Activated naive CD8-positive, alpha-beta T cell treated with anti-CD3 and anti-CD28 coated beads for 36 hours (primary cell): ENCODE results near the gene MLH3. TPM values are rescaled to one million over a fixed set of nuclear protein-coding genes. Genes with fewer than 3 reads are reported as not detected.

ENCODE experiments used
- DNase-seq: peaks from one replicate; pipeline ENCODE4 v3.0.0; 2021
- H3K27ac Mint-ChIP-seq: one replicate; pipeline ENCODE4 v1.8.0; 2022; ENCODE audit warnings: mild to moderate bottlenecking, moderate library complexity, mixed read lengths
- H3K27me3 Mint-ChIP-seq: one replicate; pipeline ENCODE4 v1.8.0; 2022; ENCODE audit warnings: mild to moderate bottlenecking, mixed read lengths
- H3K36me3 Mint-ChIP-seq: one replicate; pipeline ENCODE4 v1.8.0; 2021; ENCODE audit warnings: mild to moderate bottlenecking, mixed read lengths
- H3K4me1 Mint-ChIP-seq: one replicate; pipeline ENCODE4 v1.8.0; 2021; ENCODE audit warnings: mixed read lengths
- H3K4me3 Mint-ChIP-seq: one replicate; pipeline ENCODE4 v1.8.0; 2022; ENCODE audit warnings: mild to moderate bottlenecking, moderate library complexity, mixed read lengths
- H3K9me3 Mint-ChIP-seq: one replicate; pipeline ENCODE4 v1.8.0; 2022; ENCODE audit warnings: mixed read lengths
- total RNA-seq, 2 experiments: library from RNA; stranded (reverse); gene quantifications; one replicate each; pipeline ENCODE4 v1.2.3, GENCODE V29; 2021

MLH3 gene
- total RNA-seq: 10 to 100 TPM; 15.5 to 16.7 TPM

DNA sequence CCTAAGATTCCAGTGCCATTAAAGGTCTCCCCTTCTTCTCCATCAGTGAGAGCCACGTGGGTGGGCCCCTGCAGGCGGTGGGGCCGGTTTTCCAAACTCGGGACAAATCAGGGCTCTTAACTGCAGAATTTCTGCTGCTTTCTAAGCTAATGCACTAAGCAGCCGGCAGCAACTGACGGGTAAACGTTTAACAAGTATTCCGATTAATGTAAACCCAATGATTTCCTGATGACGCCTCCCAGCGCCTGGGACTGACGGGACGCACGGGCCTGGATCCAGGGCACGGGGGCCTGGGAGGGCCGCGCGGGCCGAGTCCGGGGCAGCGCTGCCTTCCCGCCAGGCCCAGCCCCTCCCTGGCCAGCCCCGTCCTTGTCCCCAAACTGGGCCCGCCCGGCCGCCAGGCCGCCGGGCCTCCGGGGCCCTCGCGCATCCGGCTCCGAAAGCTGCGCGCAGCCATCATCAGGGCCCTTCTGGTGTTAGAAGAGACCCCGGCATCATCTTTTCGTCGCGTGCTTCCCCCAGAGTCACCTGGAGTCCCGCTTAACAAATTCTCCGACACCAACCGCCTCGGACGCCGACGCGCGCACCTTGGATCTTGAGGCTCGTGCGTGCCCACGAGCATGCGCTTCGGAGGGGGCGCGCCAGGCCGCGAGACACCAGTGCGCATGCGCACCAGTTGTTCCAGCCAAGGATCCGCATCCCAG, at the start of gene MLH3:
Gene MLH3, minus strand, starts transcription at position 616 of the 704 bp plus-strand sequence. CDS start 1,812 bp downstream, outside the sequence.
- Mint-ChIP-seq H3K4me3 (peak within 1 kb of the TSS; percentile 86), H3K36me3 (peaks cover 72% of the 10 kb centered on the region), H3K9me3 (peaks cover 2% of the 10 kb centered on the region)

DNA sequence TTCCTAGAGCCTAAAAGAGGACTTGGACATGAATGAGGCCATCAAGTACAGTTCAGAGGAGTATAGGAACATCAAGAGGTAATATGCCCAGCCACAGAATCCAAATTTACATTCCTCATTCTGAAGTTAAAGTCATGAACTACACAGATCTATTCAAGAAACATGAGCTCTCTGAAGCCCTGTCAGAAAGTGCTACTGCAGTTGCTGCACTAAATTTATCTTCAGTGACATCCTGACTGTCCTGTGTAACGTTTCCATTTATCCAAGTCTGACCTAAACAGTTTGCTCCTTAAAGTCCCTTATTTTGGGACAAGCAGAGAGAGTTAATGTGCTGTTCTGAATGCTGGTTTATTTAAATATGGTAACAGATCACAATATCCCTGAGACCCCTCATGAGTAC, 47.4 kb upstream of the MLH3 start:
- no peak for DNase-seq
- Mint-ChIP-seq H3K9me3 (no peaks in the 10 kb centered on the region), H3K4me1 (no peaks in the 10 kb centered on the region), H3K4me3 (no peak overlapping the region), H3K36me3 (peaks cover 27% of the 10 kb centered on the region), H3K27ac (no peak overlapping the region), H3K27me3 (no peaks in the 10 kb centered on the region)

More for the DNA sequence above, at the start of gene MLH3:
- Mint-ChIP-seq H3K27ac (peak within 1 kb of the TSS; percentile 88), H3K27me3 (peaks cover 5% of the 10 kb centered on the region), H3K4me1 (peaks cover 55% of the 10 kb centered on the region)
- peak; percentile 80 for DNase-seq

DNA sequence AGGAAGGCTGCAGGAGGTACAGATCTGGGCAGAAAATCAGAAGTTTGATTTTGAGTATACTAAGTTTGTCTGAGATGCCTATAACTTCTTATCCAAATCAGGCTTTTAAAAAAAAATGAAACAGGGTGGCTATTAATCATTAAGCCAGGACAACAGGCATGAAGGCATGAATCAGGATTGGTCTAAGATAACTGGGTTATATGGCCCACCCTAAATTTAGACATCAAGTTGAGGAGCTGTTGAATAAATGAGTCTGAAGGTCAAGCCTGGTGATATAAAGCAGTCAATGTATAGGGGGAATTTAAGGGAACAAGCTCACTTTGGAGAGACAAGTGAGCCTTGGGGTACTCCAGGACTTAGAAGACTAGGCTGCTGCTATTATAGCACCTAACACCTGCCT, 46.9 kb upstream of the MLH3 start:
- Mint-ChIP-seq H3K27me3 (no peaks in the 10 kb centered on the region), H3K36me3 (peaks cover 27% of the 10 kb centered on the region), H3K9me3 (no peaks in the 10 kb centered on the region)

DNA sequence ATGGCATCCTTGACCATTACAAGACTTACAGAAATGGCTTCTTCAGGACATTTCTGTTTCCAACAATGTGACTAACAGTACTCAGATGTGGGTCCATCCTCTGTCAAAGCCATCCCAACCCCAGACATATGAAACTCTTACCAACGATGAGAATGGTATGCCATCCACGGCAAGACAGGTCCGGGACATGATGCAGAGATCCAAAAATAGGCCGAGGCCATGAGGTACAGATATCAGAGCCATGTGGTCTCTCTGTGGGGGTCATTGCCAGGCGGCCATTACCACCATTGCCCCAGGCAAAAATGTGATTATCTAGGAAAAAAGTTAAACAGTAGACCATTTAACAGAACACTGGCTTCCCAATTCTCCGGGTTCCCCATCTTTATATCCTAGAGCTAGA, 45.7 kb upstream of the MLH3 start:
- Mint-ChIP-seq H3K4me3 (no peak overlapping the region), H3K27me3 (no peaks in the 10 kb centered on the region), H3K36me3 (peaks cover 23% of the 10 kb centered on the region), H3K27ac (no peak overlapping the region), H3K4me1 (no peaks in the 10 kb centered on the region), H3K9me3 (no peaks in the 10 kb centered on the region)
- DNase-seq: no peak

More for the DNA sequence above, 46.9 kb upstream of the MLH3 start:
- H3K27ac Mint-ChIP-seq: no peak overlapping the region
- no peak for DNase-seq
- H3K4me1 Mint-ChIP-seq: no peaks in the 10 kb centered on the region
- H3K4me3 Mint-ChIP-seq: no peak overlapping the region

DNA sequence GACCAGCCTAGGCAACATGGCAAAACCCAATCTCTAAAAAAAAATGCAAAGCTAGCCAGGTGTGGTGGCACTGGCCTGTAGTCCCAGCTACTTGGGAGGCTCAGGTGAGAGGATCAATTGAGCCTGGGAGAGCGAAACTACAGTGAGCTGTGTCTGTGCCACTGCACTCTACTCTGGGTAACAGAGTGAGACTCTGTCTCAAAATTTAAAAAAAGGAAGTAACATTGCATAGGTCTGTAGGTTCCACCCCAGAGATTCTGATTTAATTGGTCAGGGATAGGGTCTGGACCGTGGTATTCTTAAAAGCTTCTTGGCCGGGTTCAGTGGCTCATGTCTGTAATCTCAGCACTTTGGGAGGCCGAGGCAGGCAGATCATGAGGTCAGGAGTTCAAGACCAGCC, 44.4 kb upstream of the MLH3 start:
- Mint-ChIP-seq H3K4me3 (no peak overlapping the region), H3K4me1 (no peaks in the 10 kb centered on the region), H3K36me3 (peaks cover 20% of the 10 kb centered on the region), H3K27me3 (no peaks in the 10 kb centered on the region), H3K27ac (no peak overlapping the region), H3K9me3 (no peaks in the 10 kb centered on the region)
- no peak for DNase-seq

DNA sequence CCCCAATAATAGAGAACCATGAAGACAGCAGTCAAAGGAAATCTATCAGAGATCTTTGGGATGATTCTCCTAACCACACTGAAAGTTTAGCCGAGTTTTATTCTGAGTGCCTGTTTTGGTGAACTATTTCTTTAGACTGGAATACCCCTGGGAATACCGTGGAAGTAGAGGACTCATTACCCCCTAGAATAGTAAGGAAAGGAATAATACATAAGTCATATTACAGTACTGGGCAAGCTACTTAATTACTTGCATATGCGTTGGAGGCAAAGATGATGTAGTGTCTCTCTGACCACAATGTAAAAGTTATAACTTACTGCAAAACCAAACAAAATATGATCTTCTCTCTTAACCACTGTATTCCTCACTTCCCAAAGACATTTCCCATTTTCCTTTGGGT, 43.6 kb upstream of the MLH3 start:
- Mint-ChIP-seq H3K27me3 (no peaks in the 10 kb centered on the region), H3K4me1 (no peaks in the 10 kb centered on the region), H3K4me3 (no peak overlapping the region), H3K9me3 (no peaks in the 10 kb centered on the region), H3K27ac (no peak overlapping the region), H3K36me3 (peaks cover 20% of the 10 kb centered on the region)
- no peak for DNase-seq

DNA sequence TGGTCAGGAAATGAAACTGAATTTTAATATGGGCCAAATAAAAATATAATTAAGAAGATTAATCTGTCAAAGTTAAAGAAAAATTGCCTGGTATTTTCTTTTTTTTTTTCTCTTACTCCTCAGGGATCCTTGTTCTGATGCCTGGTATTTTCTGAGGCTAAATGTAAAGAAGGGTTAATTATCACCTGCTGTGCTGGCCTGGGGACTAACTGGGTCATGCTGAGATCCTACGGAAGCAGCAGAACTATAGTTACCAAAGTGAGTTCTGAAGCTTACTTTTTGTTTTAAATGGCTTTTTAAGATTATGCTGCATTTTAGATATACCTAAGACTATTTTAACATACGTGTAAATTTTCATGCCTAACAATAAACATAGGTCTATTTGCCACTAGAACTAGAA, 41.4 kb upstream of the MLH3 start:
- Mint-ChIP-seq H3K9me3 (no peaks in the 10 kb centered on the region), H3K4me1 (no peaks in the 10 kb centered on the region), H3K27me3 (no peaks in the 10 kb centered on the region), H3K4me3 (no peak overlapping the region), H3K27ac (no peak overlapping the region), H3K36me3 (peaks cover 13% of the 10 kb centered on the region)
- no peak for DNase-seq

DNA sequence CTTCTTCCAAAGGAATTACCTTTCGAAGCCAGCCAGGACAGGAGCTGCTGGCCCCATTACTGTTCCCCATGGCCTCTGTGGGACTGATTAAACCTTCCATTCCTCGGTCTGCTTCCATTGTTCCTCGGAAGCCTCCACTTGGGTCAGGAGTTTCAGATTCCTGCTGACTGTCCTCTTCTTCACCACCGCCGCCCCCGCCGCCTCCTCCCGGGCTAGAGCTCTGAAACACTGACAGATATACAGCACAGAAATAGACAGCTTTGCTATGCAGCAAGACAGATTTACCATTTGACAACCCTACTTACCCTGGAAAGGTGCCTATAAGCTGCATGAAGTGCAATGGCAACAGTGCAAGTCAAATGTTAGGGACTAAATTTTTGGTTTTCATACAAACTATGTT, 40.0 kb upstream of the MLH3 start:
- no peak for DNase-seq
- no peaks in the 10 kb centered on the region for H3K4me1 Mint-ChIP-seq
- no peak overlapping the region for H3K27ac Mint-ChIP-seq
- no peaks in the 10 kb centered on the region for H3K9me3 Mint-ChIP-seq
- no peak overlapping the region for H3K4me3 Mint-ChIP-seq
- no peaks in the 10 kb centered on the region for H3K27me3 Mint-ChIP-seq
- H3K36me3 Mint-ChIP-seq: peaks cover 16% of the 10 kb centered on the region

DNA sequence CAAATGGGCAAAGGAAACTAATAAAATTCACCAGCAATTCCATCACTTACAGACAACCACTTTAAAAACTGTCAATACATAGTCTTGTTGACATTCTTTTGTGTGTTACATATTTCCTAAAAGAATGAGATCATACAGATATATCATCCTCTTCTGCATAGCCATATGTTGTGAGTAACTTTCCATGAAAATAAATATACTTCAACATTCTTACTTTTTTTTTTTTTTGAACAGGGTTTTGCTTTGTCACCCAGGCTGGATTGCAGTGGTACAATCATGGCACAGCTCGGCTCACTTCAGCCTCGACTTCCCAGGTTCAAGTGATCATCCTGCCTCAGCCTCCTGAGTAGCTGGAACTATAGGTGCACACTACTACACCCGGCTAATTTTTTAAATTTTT, 39.1 kb upstream of the MLH3 start:
- DNase-seq: no peak
- no peaks in the 10 kb centered on the region for H3K4me1 Mint-ChIP-seq
- H3K9me3 Mint-ChIP-seq: no peaks in the 10 kb centered on the region
- H3K4me3 Mint-ChIP-seq: no peak overlapping the region
- peaks cover 10% of the 10 kb centered on the region for H3K36me3 Mint-ChIP-seq
- no peaks in the 10 kb centered on the region for H3K27me3 Mint-ChIP-seq
- H3K27ac Mint-ChIP-seq: no peak overlapping the region

DNA sequence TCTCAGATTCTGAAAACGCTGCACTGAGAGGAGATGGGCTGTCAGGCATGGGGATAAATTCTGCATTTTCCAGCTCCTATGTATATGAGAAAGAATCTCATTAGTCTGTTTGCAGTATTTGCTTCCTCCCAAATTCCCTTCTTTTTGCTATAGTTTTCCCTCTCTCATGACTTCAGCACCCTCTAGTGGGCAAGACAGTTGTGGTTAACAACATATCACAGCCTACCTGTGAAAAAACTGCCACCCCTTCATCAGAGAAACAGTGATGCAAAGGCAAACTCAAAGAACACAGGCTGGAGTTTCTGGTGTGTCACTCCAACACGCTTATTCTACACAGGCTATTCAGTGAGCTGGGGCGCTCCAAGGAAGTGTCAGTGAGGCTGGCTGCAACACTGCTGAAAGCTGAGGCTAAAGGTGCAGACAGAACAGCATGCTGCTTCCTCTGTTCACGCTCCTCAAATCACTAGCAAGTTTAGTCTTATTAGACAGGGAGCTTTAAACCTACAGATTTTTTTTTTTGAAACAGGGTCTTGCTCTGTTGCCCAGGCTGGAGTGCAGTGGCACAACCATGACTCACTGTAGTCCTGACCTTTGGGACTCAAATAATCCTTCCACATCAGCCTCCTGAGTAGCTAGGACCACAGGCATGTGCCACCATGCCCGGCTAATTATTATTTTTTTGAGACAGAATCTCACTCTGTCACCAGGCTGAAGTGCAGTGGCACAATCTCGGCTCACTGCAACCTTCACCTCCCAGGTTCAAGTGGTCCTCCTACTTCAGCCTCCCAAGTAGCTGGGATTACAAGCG, 37.5 kb upstream of the MLH3 start:
- Mint-ChIP-seq H3K27me3 (no peaks in the 10 kb centered on the region), H3K36me3 (peaks cover 5% of the 10 kb centered on the region), H3K4me3 (no peak overlapping the region), H3K9me3 (no peaks in the 10 kb centered on the region), H3K27ac (no peak overlapping the region), H3K4me1 (peaks cover under 1% of the 10 kb centered on the region)
- DNase-seq: peak; percentile 7

DNA sequence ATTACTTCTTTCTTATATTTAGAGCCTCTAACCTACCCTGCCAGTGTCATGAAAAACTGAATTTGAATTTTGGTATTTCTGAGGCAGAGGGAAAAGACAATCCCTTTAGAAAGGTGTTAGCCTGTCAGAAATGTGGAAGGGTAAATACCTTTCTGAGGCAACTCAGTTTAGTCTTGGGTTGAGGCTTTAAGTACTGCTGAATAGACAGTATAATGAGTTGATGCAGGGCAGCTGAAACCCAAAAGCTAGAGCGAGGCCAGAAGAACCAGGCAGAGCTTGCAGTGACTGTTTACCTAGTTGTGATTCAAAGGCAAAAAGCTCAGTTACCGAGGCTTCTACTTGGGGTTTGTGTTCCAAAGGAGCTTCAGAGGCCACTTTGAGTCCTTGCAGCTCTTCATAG, 36.9 kb upstream of the MLH3 start:
- Mint-ChIP-seq H3K27me3 (no peaks in the 10 kb centered on the region), H3K9me3 (no peaks in the 10 kb centered on the region), H3K4me3 (no peak overlapping the region), H3K36me3 (peaks cover 5% of the 10 kb centered on the region), H3K4me1 (peaks cover 5% of the 10 kb centered on the region), H3K27ac (no peak overlapping the region)
- DNase-seq: no peak

DNA sequence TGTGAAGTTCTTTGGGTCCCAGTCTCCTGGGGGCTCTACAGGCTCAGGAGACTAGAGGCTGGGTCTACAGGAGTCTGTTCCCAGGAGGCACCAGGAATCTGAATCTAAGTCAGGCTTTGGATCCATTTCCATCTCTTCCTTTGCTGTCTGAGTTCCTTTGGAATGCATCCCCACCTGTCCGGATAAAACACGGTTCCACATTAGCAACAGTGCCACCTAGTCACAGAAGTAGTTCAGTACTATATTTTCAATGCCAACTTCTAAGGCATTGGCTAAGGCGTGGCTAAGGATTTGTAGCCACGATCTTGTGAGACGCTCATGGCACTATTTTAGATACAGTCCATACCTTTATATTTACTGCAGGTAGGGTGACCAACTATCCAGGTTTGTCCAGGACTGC, 33.2 kb upstream of the MLH3 start:
- H3K27me3 Mint-ChIP-seq: no peaks in the 10 kb centered on the region
- peaks cover 15% of the 10 kb centered on the region for H3K36me3 Mint-ChIP-seq
- no peak overlapping the region for H3K4me3 Mint-ChIP-seq
- H3K4me1 Mint-ChIP-seq: peaks cover 7% of the 10 kb centered on the region
- no peaks in the 10 kb centered on the region for H3K9me3 Mint-ChIP-seq
- no peak for DNase-seq
- no peak overlapping the region for H3K27ac Mint-ChIP-seq

DNA sequence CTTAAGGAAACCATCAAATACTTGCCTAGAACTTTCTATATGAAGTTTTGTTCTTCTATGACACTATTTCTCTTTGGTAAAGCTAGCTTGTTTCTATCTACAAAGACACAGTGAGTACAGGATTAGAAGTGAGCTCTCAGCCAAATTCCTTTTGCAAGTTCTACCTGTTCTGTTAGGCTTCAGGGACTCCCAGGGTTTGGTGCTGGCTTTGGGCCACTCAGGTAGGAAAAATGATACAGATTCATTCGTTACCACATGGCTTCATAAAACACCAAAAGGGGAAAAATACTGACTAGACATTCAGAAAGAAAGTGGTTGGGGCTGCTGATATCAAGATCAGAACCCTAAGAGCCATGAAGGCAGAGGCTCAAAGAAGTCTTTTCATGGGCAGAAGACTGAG, 32.0 kb upstream of the MLH3 start:
- DNase-seq: no peak
- Mint-ChIP-seq H3K4me3 (no peak overlapping the region), H3K27me3 (no peaks in the 10 kb centered on the region), H3K9me3 (no peaks in the 10 kb centered on the region), H3K27ac (peak overlapping the region; percentile 32), H3K36me3 (peaks cover 15% of the 10 kb centered on the region), H3K4me1 (peaks cover 7% of the 10 kb centered on the region)

DNA sequence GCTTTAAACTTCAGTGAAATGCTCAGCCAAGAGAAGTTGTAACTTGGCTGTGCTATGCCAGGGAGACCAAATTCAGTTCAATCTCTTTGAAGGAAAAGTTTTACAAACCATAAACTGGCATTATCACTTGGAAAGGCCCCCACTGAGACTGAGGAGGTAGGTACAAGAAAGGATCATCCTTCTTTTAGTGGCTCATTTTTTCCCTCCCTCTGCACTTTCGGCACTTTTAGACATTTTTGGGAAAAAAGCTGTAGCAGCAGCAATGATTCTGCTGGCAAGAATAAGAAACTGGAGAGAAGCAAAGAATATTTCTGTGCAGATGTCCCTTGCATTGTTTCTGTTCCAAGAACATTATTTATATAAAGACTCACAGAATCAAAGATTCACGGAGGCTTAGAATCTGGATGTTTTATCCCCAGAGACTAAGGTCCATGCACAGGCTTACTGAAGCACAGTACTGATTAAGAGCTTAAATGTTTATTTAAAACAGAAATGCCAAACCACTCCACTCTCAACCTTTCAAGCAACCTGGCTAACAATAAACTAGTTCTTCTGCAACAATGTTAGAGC, 30.5 kb upstream of the MLH3 start:
- Mint-ChIP-seq H3K27ac (no peak overlapping the region), H3K9me3 (no peaks in the 10 kb centered on the region), H3K36me3 (peaks cover 11% of the 10 kb centered on the region)

DNA sequence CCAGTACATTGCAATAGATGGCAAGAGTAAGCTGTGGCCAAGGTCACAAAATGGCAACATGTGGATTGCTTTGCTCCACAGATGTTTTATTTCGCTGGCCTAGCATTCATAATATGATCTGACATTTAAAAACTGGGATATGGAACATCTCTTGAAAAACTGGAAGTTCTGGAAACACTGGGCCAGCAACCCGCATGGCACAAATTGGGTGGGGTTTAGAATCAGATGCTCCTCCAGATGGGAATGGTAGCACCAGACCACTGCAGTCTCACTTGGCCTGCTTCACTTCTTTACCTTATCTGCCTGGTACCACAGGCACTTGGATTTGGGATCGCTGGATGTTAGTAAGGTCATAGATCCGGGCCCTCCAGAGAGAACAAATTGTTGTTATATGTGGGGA, 28.3 kb upstream of the MLH3 start:
- Mint-ChIP-seq H3K36me3 (peaks cover 11% of the 10 kb centered on the region), H3K27me3 (no peaks in the 10 kb centered on the region), H3K4me1 (peaks cover 11% of the 10 kb centered on the region), H3K4me3 (no peak overlapping the region), H3K9me3 (no peaks in the 10 kb centered on the region), H3K27ac (no peak overlapping the region)
- DNase-seq: no peak

More for the DNA sequence above, 30.5 kb upstream of the MLH3 start:
- DNase-seq: no peak
- H3K27me3 Mint-ChIP-seq: no peaks in the 10 kb centered on the region
- H3K4me1 Mint-ChIP-seq: peaks cover 11% of the 10 kb centered on the region
- H3K4me3 Mint-ChIP-seq: no peak overlapping the region
